ENCODE data around the gene MYD88.
"Not testable (repeated sequence)": the region's sequence is repeated elsewhere in the genome, so short reads cannot be mapped to it uniquely, and the experiment has no call there.

Gene MYD88

GRCh38 chr3:38131621-38132369, 6.7 kb upstream of the MYD88 start:
- in situ Hi-C loops (cut with HindIII; ENCODE audit: low sequenced_read_pairs), result no loop called here
- TF ChIP-seq CTCF (IDR thresholded peaks at IDR 0.05; ENCODE audit: low read depth, low read length, missing control alignments), result peak; percentile 77
- H3K4me3 ChIP-seq (ENCODE audit: low read depth, low read length), result no peak overlapping the region
- DNase-seq (ENCODE audit: low read depth), result no peak

GRCh38 chr3:38133209-38133556, 5.3 kb upstream of the MYD88 start:
- no peak overlapping the region for H3K4me3 ChIP-seq (ENCODE audit: low read depth, low read length)
- TF ChIP-seq CTCF (IDR thresholded peaks at IDR 0.05; ENCODE audit: low read depth, low read length, missing control alignments), result no peak
- DNase-seq (ENCODE audit: low read depth), result no peak
- in situ Hi-C loops (cut with HindIII; ENCODE audit: low sequenced_read_pairs), result no loop called here

GRCh38 chr3:38133557-38134405, 4.7 kb upstream of the MYD88 start:
- in situ Hi-C loops (cut with HindIII; ENCODE audit: low sequenced_read_pairs), result no loop called here
- H3K4me3 ChIP-seq (ENCODE audit: low read depth, low read length), result no peak overlapping the region
- no peak for DNase-seq (ENCODE audit: low read depth)
- TF ChIP-seq CTCF (IDR thresholded peaks at IDR 0.05; ENCODE audit: low read depth, low read length, missing control alignments), result no peak

- DNase-seq (ENCODE audit: low read depth); in situ Hi-C loops (cut with HindIII; ENCODE audit: low sequenced_read_pairs): not testable (repeated sequence)
Measured at GRCh38 chr3:38134517-38135143, 3.8 kb upstream of the MYD88 start.

GRCh38 chr3:38135621-38136277, 2.7 kb upstream of the MYD88 start:
- in situ Hi-C loops (cut with HindIII; ENCODE audit: low sequenced_read_pairs); DNase-seq (ENCODE audit: low read depth): not testable (repeated sequence)
- H3K4me3 ChIP-seq (ENCODE audit: low read depth, low read length), result peak overlapping the region; percentile 77

More at GRCh38 chr3:38134517-38135143, 3.8 kb upstream of the MYD88 start:
- H3K4me3 ChIP-seq (ENCODE audit: low read depth, low read length), result not testable (repeated sequence)

- in situ Hi-C loops (cut with HindIII; ENCODE audit: low sequenced_read_pairs), result no loop called here
- DNase-seq (ENCODE audit: low read depth), result no peak
- no peak for TF ChIP-seq CTCF (IDR thresholded peaks at IDR 0.05; ENCODE audit: low read depth, low read length, missing control alignments)
- peak overlapping the region; percentile 77 for H3K4me3 ChIP-seq (ENCODE audit: low read depth, low read length)
Measured at GRCh38 chr3:38136393-38136776, 2.1 kb upstream of the MYD88 start.

Measured in astrocyte of the cerebellum (primary cell).